ENCODE results near the gene GPR50.

Gene GPR50

GRCh38 chrX:151175283-151176062 lies 911 bp upstream of the GPR50 start:
- H3K4me1 ChIP-seq (ENCODE audit: control insufficient read depth in 2 of 2, insufficient read depth in 2 of 2, low read length in 2 of 2) = no peaks in the 10 kb centered on the region
- H3K27me3 ChIP-seq (ENCODE audit: control insufficient read depth in 2 of 2, insufficient read depth in 2 of 2, low read length in 2 of 2) = peaks cover 0 to 3% of the 10 kb centered on the region in 2 donors
- no peaks in the 10 kb centered on the region for H3K36me3 ChIP-seq (ENCODE audit: control insufficient read depth in 2 of 2, insufficient read depth in 2 of 2, low read length in 2 of 2)
- no peak overlapping the region for H3K9ac ChIP-seq (ENCODE audit: low read depth in 1 of 2, low read length in 2 of 2)
- H3K27ac ChIP-seq (ENCODE audit: low read depth in 2 of 2, low read length in 2 of 2) = no peak overlapping the region
- peaks cover 0 to 2% of the 10 kb centered on the region in 2 donors for H3K9me3 ChIP-seq (ENCODE audit: control insufficient read depth in 2 of 2, low read length in 2 of 2)
- no peak overlapping the region for H3K4me3 ChIP-seq (ENCODE audit: low read length in 2 of 2)

DNA sequence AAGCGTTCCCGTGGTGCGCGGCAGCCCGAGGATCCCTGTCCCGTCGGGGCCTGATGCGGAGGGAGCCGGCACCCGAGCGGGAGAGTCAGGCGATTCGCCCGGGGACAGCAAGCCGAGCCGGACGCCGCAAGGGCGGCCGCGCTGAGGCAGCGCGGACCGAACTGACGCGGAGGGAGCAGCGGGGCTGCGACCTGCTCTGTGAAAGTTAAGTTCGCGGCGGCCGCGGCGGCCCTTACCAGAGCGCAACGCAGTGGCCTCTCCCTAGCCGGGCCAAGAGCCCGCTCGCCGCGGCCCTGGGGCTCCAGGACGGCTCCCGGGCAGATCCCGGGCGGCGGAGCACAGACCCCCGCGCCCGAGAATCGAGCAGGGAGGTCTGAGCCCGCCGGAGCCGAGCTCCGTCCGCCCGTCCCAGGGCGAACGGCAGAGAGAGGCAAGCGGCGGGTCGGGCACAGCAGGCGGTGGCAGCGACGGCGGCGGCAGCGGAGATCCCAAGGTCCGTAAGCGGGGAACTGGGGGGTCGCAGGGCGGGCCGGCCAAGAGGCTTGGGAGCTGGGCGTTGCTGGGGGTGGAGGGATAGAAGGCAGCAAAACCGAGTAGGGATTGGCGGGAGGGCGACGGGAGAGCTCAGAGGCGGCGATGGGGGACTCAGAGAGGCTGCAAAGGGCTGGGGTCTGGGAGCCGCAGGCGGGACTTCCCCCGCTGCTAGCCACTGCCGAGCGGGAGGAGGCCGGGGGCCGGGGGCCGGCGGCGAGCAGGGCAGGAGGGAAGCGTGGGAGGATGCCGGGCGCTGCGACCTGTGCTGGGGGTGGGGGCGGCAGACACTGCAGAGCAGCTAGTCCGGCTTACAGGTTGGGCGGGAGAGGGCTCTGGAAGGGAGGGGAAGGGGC lies 1.0 kb downstream of the GPR50 start:
- no peak overlapping the region for H3K27ac ChIP-seq (ENCODE audit: low read depth in 2 of 2, low read length in 2 of 2)
- H3K9ac ChIP-seq (ENCODE audit: low read depth in 1 of 2, low read length in 2 of 2) = no peak overlapping the region
- no peaks in the 10 kb centered on the region for H3K4me1 ChIP-seq (ENCODE audit: control insufficient read depth in 2 of 2, insufficient read depth in 2 of 2, low read length in 2 of 2)
- H3K27me3 ChIP-seq (ENCODE audit: control insufficient read depth in 2 of 2, insufficient read depth in 2 of 2, low read length in 2 of 2) = peaks cover 0 to 3% of the 10 kb centered on the region in 2 donors
- H3K9me3 ChIP-seq (ENCODE audit: control insufficient read depth in 2 of 2, low read length in 2 of 2) = peaks cover 0 to 2% of the 10 kb centered on the region in 2 donors
- no peak overlapping the region for H3K4me3 ChIP-seq (ENCODE audit: low read length in 2 of 2)
- no peaks in the 10 kb centered on the region for H3K36me3 ChIP-seq (ENCODE audit: control insufficient read depth in 2 of 2, insufficient read depth in 2 of 2, low read length in 2 of 2)

GRCh38 chrX:151178746-151179145 lies 2.4 kb downstream of the GPR50 start:
- Histone ChIP-seq H3K27me3 (ENCODE audit: control insufficient read depth in 2 of 2, insufficient read depth in 2 of 2, low read length in 2 of 2) (peaks cover 2 to 3% of the 10 kb centered on the region in 2 donors), H3K27ac (ENCODE audit: low read depth in 2 of 2, low read length in 2 of 2) (no peak overlapping the region), H3K9ac (ENCODE audit: low read depth in 1 of 2, low read length in 2 of 2) (no peak overlapping the region), H3K9me3 (ENCODE audit: control insufficient read depth in 2 of 2, low read length in 2 of 2) (peaks cover 0 to 2% of the 10 kb centered on the region in 2 donors), H3K4me1 (ENCODE audit: control insufficient read depth in 2 of 2, insufficient read depth in 2 of 2, low read length in 2 of 2) (no peaks in the 10 kb centered on the region), H3K36me3 (ENCODE audit: control insufficient read depth in 2 of 2, insufficient read depth in 2 of 2, low read length in 2 of 2) (no peaks in the 10 kb centered on the region), H3K4me3 (ENCODE audit: low read length in 2 of 2) (no peak overlapping the region)

- Histone ChIP-seq H3K4me1 (ENCODE audit: control insufficient read depth in 2 of 2, insufficient read depth in 2 of 2, low read length in 2 of 2) (no peaks in the 10 kb centered on the region), H3K4me3 (ENCODE audit: low read length in 2 of 2) (no peak overlapping the region), H3K9ac (ENCODE audit: low read depth in 1 of 2, low read length in 2 of 2) (no peak overlapping the region), H3K36me3 (ENCODE audit: control insufficient read depth in 2 of 2, insufficient read depth in 2 of 2, low read length in 2 of 2) (no peaks in the 10 kb centered on the region), H3K27me3 (ENCODE audit: control insufficient read depth in 2 of 2, insufficient read depth in 2 of 2, low read length in 2 of 2) (peaks cover 3 to 5% of the 10 kb centered on the region in 2 donors), H3K9me3 (ENCODE audit: control insufficient read depth in 2 of 2, low read length in 2 of 2) (peaks cover 0 to 2% of the 10 kb centered on the region in 2 donors), H3K27ac (ENCODE audit: low read depth in 2 of 2, low read length in 2 of 2) (no peak overlapping the region)
Measured at GRCh38 chrX:151180400-151180799, 4.0 kb downstream of the GPR50 start.

DNA sequence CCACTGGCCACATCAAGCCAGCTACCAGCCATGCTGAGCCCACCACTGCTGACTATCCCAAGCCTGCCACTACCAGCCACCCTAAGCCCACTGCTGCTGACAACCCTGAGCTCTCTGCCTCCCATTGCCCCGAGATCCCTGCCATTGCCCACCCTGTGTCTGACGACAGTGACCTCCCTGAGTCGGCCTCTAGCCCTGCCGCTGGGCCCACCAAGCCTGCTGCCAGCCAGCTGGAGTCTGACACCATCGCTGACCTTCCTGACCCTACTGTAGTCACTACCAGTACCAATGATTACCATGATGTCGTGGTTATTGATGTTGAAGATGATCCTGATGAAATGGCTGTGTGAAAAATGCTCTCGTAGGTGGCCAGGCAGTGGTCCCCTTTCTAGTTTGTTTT lies 4.7 kb downstream of the GPR50 start:
- no peaks in the 10 kb centered on the region for H3K4me1 ChIP-seq (ENCODE audit: control insufficient read depth in 2 of 2, insufficient read depth in 2 of 2, low read length in 2 of 2)
- H3K36me3 ChIP-seq (ENCODE audit: control insufficient read depth in 2 of 2, insufficient read depth in 2 of 2, low read length in 2 of 2) = no peaks in the 10 kb centered on the region

DNA sequence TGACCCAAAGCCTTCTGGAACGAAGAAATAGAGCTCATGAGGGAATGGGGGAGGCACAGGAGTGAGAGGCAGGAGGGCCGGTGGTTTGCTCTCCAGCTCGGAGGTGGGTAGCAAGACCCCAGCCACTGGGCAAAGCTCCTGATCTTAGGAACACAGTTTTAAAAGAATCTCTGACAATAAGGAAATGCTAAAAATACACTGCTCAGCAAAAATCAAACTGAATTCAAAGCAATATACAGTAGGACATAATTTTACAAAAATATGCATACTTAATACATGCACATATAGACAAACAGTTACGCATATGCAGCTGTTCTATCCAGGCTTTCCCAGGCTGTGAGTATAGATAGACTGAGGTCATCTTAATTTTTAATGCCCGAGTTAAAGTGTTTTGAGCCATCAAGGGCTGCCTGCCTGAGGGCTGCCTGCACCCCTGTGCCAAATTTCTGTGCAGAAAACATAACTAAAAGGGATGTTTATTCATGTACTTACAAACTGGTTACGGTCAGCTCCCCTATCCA lies 6.9 kb downstream of the GPR50 start:
- no peaks in the 10 kb centered on the region for H3K4me1 ChIP-seq (ENCODE audit: control insufficient read depth in 2 of 2, insufficient read depth in 2 of 2, low read length in 2 of 2)
- H3K9ac ChIP-seq (ENCODE audit: low read depth in 1 of 2, low read length in 2 of 2) = no peak overlapping the region
- H3K27ac ChIP-seq (ENCODE audit: low read depth in 2 of 2, low read length in 2 of 2) = no peak overlapping the region
- H3K4me3 ChIP-seq (ENCODE audit: low read length in 2 of 2) = no peak overlapping the region
- no peaks in the 10 kb centered on the region for H3K36me3 ChIP-seq (ENCODE audit: control insufficient read depth in 2 of 2, insufficient read depth in 2 of 2, low read length in 2 of 2)
- peaks cover 0 to 2% of the 10 kb centered on the region in 2 donors for H3K9me3 ChIP-seq (ENCODE audit: control insufficient read depth in 2 of 2, low read length in 2 of 2)
- peaks cover 3 to 7% of the 10 kb centered on the region in 2 donors for H3K27me3 ChIP-seq (ENCODE audit: control insufficient read depth in 2 of 2, insufficient read depth in 2 of 2, low read length in 2 of 2)

More for the DNA sequence above, 4.7 kb downstream of the GPR50 start:
- peaks cover 3 to 7% of the 10 kb centered on the region in 2 donors for H3K27me3 ChIP-seq (ENCODE audit: control insufficient read depth in 2 of 2, insufficient read depth in 2 of 2, low read length in 2 of 2)
- peaks cover 0 to 2% of the 10 kb centered on the region in 2 donors for H3K9me3 ChIP-seq (ENCODE audit: control insufficient read depth in 2 of 2, low read length in 2 of 2)
- H3K4me3 ChIP-seq (ENCODE audit: low read length in 2 of 2) = no peak overlapping the region
- H3K9ac ChIP-seq (ENCODE audit: low read depth in 1 of 2, low read length in 2 of 2) = no peak overlapping the region
- H3K27ac ChIP-seq (ENCODE audit: low read depth in 2 of 2, low read length in 2 of 2) = no peak overlapping the region

DNA sequence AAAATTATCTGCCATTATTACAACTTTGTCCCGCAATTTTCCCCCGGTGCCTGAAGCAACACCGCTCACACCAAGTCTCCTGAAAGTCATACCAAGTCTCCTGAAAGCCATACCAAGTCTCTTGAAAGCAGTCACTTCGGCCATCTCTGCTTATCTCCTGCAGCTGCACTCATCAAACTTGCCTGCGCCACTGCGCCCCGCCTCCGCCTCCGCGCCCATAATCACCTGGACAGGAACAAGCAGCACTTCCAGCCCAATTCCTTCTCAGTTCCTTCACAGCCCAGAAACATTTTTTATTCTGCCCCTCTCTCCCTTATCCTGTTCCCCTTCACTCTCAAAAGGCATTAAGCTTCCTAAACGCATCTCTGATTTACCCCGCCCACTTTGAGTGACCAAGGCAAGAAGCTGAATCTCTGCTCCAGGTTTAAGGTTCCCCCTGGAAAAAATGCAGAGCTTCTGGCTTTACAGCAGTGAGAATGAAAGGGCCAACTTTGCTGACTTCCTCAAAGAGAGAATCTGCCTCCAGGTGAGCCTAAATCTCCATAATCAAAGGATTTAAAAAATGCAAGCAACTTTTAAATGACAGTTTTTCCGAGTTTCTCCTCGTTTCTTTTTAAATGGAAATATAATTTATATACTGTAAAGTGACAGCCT lies 7.7 kb downstream of the GPR50 start:
- no peaks in the 10 kb centered on the region for H3K36me3 ChIP-seq (ENCODE audit: control insufficient read depth in 2 of 2, insufficient read depth in 2 of 2, low read length in 2 of 2)
- H3K27me3 ChIP-seq (ENCODE audit: control insufficient read depth in 2 of 2, insufficient read depth in 2 of 2, low read length in 2 of 2) = peaks cover 3 to 10% of the 10 kb centered on the region in 2 donors
- peaks cover 0 to 2% of the 10 kb centered on the region in 2 donors for H3K9me3 ChIP-seq (ENCODE audit: control insufficient read depth in 2 of 2, low read length in 2 of 2)
- H3K27ac ChIP-seq (ENCODE audit: low read depth in 2 of 2, low read length in 2 of 2) = no peak overlapping the region
- H3K4me1 ChIP-seq (ENCODE audit: control insufficient read depth in 2 of 2, insufficient read depth in 2 of 2, low read length in 2 of 2) = no peaks in the 10 kb centered on the region
- H3K9ac ChIP-seq (ENCODE audit: low read depth in 1 of 2, low read length in 2 of 2) = no peak overlapping the region
- H3K4me3 ChIP-seq (ENCODE audit: low read length in 2 of 2) = no peak overlapping the region

DNA sequence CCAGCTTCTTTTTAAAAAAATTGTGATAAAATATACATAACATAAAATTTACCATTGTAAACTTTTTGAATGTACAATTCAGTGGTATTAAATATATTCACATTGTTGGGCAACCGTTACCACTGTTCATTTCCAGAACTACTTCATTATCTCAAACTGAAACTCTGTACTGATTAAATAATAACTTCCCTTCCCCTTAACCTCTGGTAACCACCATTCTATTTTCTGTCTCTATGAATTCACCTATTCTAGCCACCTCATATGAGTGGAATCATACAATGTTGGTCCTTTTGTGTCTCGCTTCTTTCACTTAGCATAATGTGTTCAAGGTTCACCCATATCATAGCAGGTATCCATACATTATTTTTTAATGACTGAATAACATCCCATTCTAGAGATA lies 8.3 kb downstream of the GPR50 start:
- H3K4me3 ChIP-seq (ENCODE audit: low read length in 2 of 2) = no peak overlapping the region
- H3K36me3 ChIP-seq (ENCODE audit: control insufficient read depth in 2 of 2, insufficient read depth in 2 of 2, low read length in 2 of 2) = no peaks in the 10 kb centered on the region
- peaks cover 1 to 10% of the 10 kb centered on the region in 2 donors for H3K27me3 ChIP-seq (ENCODE audit: control insufficient read depth in 2 of 2, insufficient read depth in 2 of 2, low read length in 2 of 2)
- peaks cover 0 to 2% of the 10 kb centered on the region in 2 donors for H3K9me3 ChIP-seq (ENCODE audit: control insufficient read depth in 2 of 2, low read length in 2 of 2)
- H3K4me1 ChIP-seq (ENCODE audit: control insufficient read depth in 2 of 2, insufficient read depth in 2 of 2, low read length in 2 of 2) = no peaks in the 10 kb centered on the region
- H3K9ac ChIP-seq (ENCODE audit: low read depth in 1 of 2, low read length in 2 of 2) = no peak overlapping the region
- no peak overlapping the region for H3K27ac ChIP-seq (ENCODE audit: low read depth in 2 of 2, low read length in 2 of 2)

- H3K4me3 ChIP-seq (ENCODE audit: low read length in 2 of 2) = no peak overlapping the region
- H3K36me3 ChIP-seq (ENCODE audit: control insufficient read depth in 2 of 2, insufficient read depth in 2 of 2, low read length in 2 of 2) = no peaks in the 10 kb centered on the region
- H3K27me3 ChIP-seq (ENCODE audit: control insufficient read depth in 2 of 2, insufficient read depth in 2 of 2, low read length in 2 of 2) = no peaks in the 10 kb centered on the region
- no peaks in the 10 kb centered on the region for H3K9me3 ChIP-seq (ENCODE audit: control insufficient read depth in 2 of 2, low read length in 2 of 2)
- H3K27ac ChIP-seq (ENCODE audit: low read depth in 2 of 2, low read length in 2 of 2) = no peak overlapping the region
- no peak overlapping the region for H3K9ac ChIP-seq (ENCODE audit: low read depth in 1 of 2, low read length in 2 of 2)
- no peaks in the 10 kb centered on the region for H3K4me1 ChIP-seq (ENCODE audit: control insufficient read depth in 2 of 2, insufficient read depth in 2 of 2, low read length in 2 of 2)
Measured at GRCh38 chrX:151206871-151207270, 30.5 kb downstream of the GPR50 start.
